ENCODE results near the gene CUX1.
A peak's percentile ranks its signal among the peaks of the same experiment; 100 is the strongest.
"Not testable (repeated sequence)": the region's sequence is repeated elsewhere in the genome, so short reads cannot be mapped to it uniquely, and the experiment has no call there.

The CUX1 gene

DNA sequence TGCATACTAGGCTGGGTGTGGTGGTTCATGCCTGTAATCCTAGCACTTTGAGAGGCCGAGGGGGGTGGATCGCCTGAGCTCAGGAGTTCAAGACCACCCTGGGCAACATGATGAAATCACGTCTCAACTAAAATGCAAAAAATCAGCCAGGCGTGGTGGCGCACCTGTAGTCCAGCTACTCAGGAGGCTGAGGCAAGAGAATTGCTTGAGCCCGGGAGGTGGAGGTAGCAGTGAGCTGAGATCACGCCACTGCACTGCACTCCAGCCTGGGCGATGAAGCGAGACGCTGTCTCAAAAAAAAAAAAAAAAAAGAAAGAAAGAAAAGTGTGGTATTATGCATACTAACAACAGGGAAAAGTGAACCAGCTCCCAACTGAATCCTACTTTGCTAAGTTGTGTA lies 19.3 kb upstream of the CUX1 start:
- DNase-seq, result not testable (repeated sequence)

DNA sequence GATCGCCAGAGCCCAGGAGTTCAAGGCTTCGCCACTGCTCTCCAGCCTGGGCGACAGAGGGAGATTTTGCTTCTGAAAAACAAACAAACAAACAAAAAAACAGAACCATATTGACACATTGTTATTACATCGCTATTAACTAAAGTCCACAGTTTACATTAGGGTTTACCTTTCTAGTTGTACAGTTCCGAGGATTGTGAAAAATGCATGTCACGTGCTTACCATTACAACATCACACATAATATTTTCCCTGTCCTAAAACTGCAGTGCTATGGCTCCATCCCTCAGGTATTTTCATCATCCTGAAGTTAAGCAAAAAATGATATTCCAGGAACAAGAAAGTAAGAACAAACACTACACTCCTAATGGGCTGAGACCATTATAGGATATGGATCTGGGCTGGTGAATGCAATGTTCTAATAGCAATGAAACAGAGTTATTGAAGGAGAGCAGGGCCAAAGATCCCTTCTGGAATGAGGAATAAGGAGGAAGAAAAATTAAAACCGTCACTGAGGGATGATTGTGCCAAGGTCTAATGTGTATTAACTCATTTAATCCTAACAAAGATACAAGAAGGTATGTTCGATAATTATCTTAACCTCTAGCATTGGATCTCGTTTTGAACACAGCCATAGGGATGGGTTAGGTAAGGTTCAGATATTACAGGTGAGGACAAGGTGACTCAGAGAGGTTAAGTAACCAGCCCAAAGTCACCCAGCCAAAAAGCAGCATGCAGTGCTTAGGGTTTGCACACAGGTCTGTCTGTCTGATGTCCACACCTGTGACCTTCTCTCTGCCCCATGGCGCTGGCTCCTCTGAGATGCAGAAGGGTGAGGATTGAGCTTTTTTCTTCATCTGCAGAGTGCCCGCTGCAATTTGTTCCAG lies 14.0 kb upstream of the CUX1 start:
- no peak for DNase-seq

DNA sequence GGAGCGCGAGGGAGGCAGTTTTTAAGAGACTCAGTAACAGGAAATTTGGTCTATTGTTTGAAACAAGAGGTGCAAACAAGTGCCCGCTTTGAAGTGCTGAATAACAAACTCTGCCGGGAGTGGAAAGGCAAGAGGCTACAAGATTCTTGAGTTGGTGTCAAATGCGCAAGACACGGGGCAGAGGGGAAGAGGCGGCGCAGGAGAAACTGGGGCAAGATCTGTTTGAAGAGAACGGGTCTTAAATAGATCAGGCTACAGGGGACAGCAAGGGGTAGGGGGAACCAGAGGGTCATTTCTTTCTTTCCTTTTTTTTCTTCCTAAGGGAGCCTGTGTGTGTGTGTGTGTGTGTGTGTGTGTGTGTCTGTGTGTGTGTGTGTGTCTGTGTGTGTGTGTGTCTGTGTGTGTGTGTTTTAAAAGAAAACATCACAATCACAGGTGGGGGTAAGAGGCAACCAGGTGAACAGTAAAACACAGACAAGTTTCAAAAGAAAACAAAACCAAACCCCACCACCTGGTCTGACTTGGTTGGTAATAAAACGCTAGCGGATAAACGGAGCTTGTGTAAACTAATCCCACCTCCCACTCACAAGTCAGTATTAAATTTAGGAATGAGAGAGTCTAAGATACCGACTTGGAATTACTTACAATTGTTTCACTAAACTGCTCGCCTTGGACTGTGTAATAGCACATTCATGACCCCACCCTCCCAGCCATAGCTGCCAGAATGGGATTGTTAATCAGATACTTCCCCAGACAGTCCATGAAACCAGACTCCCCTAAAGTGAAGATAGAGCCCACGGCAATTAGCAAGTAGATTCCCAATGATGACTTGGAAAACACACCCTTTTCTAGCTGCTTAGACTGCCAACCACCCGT lies 13.1 kb upstream of the CUX1 start:
- no peak for DNase-seq

DNA sequence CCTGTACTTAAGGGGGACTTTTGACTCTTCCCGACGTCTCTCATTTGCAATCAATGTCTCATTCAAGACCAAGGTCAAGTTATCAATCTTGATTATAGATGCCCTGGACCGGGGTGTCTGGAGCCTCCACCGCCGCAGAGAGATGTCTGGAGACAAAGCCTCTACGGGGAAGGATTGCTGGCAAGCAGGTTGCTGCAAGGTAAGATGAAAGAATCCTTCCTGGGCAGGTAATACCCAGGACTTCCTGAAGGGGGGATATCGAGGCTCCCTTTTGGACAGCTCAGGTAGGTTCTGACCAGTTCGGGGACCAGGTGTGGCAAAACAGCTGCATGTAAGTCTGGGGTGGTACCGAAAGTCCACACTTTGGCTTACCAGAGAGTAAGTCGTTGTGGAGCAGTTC lies 12.5 kb upstream of the CUX1 start:
- no peak for DNase-seq

DNA sequence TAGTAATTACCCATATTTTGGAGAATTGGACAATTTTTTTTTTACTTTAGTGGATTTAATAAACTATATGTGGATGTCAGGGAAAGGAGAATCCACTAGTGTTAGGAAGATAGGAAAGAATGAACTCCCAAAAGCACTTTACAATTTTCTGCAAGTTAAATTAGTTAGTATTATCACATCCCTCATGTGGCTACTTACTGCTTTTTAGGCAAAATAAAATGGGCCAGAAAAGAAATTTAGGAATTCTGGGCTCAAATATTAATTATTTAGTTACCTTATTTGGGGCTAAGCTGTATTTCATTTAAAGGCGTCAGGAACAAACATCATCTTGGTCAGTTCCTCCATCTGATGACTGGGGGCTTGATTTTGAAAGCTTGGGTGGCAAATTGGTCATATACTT lies 4.8 kb upstream of the CUX1 start:
- no peak for DNase-seq

DNA sequence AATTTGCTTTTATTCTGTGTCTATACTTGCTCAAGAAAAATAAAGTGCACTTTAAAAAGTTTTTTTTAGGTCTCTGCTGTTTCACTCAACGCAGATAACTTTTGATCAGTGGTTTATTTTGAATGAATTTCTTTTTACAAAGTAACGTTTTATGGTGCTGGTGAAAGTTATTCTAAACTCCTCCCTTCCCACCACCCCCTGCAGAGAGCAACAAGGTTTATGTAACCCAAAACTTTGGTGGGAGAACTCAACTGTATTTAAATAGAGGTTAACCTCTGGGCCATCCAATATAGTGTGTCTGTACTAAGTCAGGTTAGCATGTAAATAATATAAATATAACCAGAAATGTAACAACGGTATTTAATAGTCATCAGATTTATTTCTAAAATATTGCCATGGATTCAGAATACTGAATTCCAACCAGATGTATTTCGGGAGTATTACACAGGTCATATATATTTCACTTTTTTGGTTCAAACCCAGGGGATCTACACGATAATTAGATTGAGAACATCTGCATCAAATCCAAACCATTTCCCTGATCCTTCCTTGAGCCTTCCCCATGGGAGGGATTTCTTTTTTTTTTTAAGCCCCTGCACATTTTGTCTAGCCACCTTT lies 3.9 kb upstream of the CUX1 start:
- DNase-seq, result no peak

DNA sequence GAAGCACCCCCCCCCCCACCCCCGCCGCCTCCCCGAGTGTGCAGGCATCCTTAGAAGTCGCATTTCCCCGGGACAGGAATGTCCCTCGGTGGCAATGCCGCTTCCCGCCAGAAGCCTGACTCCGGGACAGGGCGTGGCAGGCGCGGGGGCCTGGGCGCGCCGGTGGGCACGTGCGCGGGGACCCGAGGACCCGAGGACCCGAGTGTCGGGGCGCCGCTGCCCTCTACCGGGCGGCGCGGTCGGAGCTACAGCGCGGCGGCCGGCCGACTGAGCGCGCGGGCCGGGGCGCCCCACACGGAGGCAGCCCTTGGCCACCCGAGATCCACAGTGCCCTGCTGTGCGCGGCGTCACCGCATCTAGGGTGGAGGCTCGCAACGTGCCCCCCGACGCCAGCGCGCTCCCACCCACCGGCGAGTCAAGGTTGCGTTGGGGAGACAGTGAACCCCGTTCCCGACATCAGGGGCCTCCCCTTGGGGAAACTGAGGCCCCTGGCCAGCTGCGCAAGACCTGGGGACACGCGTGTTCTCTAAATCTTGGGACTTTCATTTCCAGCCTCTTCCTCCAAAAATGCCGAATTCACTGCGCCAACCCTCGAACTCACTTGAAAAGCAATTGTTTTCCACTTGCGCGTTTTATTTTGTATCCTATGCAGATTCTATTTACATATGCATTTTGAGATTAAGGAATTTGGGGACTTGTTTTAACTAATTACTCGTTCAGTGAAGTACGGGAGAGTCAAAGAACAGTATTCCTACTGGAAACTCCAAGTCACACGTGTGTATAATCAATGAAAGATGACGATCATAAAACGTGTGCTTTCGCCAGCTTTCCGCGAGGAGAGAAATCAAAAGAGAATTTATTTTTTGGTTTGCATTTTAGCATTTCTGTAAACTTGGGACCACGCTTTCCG lies 3.1 kb upstream of the CUX1 start:
- peak in 35 of 58 donors; percentile 6 to 62 (median 25) for DNase-seq

DNA sequence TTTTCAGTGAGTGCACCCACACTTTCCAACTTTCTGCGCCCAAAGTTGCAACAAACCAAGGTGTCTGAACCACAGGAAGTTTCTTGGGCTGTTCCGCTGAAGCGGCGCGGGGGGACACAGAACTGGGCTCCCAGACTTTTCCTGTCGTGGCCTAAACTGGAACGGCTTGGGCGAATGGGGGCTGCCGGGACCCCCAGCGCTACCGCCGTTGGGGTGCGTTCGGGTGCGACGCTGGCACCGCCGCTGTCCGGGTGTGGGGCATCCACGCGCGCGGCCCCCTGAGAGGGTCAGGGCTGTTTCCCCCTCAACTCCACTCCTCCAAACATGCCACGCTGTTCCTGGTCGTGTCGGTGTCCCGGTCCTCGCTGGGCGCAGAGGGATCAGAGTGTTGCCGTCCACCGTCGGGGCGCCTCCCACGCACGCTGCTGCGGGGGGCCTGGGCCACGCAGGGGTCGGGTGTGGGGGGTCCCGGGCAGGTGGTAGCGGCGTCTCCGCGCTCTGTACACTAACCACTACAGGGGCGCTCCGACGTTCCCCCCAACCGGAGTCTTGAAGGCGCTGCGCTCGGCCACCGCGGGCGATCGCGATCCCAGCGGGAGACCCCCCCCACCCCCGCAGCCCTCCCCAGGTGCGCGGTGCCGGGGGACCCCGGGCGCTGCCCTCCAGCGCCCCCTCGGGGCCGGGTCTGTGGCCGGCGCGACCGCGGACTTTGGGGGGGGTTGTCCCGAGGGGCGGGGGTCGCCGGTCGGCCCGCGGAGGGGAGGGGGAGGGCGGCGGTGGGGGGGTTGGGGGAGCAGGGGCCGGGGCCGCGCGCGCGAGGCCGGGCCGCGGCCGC lies 2.2 kb upstream of the CUX1 start:
- peak in 34 of 58 donors; percentile 19 to 73 (median 52) for DNase-seq

DNA sequence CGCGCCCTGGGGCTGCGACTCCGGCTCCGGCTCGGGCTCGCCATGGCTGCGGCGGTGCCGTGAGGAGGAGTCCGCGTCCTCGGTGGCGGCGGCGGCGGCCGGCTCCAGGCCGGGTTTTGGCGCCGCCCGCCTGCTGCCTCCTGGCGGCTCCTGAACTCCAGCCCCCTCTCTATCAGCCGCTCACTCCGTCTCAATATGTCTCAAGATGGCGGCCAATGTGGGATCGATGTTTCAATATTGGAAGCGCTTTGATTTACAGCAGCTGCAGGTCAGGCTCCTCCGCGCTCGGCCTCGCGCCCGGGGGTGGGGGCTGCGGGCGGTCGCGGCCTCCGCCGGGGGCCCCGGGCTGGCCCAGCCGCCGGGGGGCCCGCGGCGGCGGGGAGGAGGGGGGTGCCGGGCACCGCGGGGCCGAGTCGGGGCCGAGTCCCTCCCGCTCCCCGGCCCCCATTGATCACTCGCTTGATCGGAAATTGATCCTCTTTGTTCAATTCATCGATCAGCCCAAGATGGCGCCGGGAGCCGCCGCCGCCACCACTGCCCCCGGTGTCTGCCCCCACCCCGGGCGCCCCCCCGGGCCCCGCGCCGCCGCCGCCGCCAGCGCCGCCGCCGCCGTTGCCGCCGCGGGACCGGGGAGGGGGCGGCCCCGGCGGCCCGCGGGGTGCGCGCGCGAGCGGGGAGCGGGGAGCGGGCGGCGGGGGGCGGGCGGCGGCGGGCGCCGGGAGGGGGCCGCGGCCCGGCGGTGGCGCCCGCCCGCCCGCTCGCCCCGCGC lies 1.4 kb upstream of the CUX1 start:
- peak in 52 of 58 donors; percentile 4 to 77 (median 48) for DNase-seq

DNA sequence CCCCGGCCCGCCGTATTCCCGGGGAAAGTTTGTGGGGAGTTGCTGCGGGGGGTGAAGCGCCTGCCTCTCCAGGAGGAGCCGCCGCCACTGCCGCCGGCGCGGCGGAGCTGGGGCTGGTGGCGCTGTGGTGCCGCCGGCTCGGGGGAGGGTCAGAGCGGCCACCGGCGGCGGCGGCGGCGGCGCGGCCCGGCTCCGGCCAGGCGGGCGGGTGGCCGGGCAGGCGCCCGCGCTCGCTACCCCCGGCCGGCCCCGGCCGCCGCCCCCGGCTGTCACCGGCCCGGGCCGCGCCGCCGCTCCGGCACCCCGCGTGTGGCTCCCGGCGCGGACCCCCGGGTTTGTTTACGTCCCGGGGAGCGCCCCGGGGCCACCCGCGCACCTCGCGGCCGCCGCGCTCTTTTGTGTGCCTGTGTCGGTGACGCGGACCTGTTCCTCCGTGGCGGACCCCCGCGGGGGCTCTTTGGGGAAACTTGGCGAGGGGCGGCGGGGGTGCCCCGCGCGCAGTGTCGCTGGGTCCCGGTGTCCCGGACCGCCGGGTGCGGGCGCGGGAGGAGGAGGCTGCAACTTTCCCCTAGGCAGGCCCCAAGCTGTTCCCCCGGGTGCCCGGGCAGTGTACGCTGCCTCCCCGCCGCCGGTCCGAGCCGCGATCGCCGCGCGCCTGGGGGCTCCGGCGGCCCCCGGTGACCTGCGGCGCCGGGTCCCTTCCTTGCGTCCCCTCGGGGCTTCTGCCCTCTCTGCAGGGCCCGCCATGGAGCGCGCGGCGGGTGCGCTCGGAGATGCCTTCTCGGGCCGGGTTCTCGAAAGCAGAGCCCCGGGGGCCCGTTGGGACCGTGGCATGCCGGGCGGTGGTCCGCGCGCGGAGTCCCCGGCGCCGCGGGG lies 593 bp upstream of the CUX1 start:
- peak in 32 of 58 donors; percentile 4 to 58 (median 22) for DNase-seq

DNA sequence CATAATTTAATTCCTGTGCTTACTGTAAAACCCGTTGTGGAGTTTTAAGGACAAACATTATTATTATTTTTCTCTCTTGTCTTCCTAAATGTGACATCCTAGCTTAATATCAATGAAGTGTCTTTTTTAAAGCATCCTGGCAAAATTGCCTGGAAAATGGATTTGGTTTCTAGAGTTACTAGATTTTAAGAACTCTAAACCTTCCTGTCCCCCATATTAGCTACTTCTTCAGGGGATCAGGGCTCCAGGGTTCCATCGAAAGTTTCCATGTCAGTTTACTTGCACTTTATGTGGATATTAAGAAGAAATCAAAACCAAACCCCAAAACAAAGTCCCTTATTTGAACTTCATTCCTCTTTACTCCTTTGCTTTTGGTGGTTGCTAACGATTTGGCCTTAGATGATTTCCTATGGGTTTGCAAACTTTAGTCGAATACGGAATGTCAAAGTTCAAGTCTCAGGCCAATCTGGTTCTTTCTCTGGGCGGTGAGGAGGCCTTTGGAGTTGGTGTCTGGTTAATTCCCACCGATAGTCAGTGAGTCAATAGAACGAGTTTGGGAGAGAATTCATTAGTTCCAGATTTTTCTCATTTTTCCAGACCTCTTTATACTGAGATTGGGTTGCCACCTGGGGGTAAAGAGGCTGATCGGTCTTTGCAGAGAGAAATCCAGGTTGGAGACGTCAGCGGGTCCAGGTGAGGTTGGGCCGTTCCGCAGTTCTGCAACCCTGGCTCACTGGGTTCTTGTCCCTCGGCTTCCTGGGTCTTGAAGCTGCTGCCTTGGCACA lies 1.1 kb downstream of the CUX1 start:
- DNase-seq, result no peak

DNA sequence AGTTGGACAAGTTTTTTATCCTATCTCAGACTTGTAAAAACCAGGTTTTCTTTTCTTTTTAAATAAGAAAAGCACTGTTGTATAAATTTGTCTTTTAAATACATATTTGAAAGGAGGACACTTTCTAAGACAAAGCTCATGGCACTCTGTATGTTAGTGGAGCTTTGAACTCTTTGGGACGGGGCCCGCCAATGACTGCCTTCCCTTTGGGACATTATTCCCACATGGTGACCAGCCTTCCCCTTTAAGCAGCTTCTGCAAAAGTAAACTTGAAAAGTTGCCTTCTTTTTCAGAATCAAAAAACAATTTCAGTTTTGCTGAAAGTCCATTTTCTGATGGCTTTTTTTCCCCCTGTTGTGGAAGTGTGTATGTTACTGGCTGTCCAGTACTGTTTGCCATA lies 1.8 kb downstream of the CUX1 start:
- no peak for DNase-seq

DNA sequence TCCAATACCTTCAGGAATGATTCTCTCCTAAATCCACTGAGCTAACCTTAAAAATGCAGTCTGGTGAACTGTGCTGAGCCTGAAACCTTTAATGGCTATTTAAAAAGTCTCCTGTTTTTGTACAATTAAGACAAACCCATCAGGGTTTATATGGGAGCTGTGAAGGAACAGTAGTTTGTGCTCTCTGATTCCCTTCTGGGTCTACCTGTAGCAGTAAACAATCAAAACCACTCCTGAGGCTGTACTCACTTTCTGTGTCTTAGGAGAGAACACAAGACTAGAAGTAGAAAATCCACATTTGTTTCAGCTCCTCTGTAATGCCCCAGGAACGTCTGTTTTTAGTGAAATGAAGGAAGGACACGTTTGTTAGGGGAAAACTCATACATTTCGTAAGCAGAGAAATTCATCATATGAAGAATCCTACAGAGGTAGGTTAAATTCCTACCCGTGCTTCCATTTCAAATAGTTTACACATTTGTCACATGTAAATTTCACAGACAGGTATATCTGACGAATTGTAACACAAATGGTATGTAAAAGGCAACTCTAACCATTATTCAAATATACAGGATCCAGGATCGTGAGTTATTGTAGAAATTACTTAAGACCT lies 2.6 kb downstream of the CUX1 start:
- no peak for DNase-seq

DNA sequence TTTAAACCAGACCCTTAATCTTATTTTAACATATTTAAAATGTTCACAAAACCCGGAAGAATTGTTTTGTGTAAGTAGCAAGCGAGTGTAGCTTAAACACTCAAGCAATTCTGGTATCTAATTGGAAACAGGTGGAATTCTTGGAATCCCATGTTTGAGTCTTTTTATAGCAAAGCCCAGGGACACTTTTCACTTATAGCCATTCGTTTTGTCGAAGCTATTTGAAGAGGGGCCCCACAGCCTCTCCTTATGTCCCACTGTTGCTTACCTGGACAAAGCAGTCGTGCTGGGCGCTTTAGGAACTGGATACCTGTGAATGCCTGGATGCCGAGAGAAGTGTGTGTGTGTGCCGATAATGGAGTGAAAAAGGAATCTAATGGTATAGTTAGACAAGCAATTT lies 3.3 kb downstream of the CUX1 start:
- DNase-seq, result no peak

DNA sequence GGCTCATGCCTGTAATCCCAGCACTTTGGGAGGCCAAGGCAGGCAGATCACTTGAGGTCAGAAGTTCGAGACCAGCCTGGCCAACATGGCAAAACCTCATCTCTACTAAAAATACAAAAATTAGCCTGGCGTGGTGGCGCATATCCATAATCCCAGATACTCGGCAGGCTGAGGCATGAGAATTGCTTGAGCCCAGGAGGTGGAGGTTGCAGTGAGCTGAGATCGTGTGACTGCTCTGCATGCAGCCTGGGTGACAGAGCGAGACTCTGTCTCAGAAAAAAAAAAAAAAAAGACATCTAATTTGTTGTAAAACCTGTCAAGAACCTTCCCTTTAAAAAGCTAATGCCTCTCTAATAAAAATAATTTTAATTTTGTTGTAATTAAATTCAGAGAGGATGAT lies 5.2 kb downstream of the CUX1 start:
- not testable (repeated sequence) for DNase-seq

DNA sequence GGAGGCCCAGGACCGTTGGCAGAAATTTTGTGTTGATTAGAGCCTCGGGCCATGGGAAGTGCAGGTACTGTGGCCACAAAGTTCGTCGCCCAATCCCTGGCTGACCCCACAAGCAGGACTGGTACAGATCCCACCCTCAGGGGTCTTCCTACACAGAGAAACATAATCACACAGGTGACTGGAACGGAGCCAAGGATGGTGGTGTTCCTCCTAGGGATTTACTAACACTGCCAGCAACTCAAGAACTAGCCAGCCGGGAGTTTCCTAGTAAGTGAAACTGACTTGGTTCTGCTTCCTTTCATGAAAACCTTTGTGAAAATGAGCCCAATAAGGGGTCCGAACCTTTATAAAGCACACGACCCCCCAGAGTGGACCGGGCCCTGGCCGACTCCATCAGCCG lies 5.7 kb downstream of the CUX1 start:
- no peak for DNase-seq

DNA sequence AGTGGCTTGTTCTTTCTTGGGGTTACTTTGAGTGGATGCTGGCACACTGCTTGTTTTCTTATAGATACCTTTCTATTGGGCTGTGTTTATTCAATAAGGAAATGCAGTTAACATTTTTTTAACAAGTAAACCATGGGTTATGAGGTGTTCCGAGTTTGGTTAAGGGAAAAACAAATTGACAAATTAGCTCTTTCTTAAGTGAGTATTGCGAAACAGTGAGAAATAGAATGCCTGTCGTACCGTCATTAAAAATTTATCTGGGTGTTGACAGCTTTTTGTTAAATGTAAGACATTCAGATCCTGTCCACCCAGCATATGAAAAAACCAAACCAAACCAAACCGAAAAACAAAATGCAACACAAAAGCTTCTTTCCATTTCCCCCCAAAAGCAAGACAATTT lies 6.2 kb downstream of the CUX1 start:
- DNase-seq, result no peak
